Measurements from ENCODE around the gene SDCCAG8.
A peak's percentile ranks its signal among the peaks of the same experiment; 100 is the strongest.

Gene SDCCAG8

DNA sequence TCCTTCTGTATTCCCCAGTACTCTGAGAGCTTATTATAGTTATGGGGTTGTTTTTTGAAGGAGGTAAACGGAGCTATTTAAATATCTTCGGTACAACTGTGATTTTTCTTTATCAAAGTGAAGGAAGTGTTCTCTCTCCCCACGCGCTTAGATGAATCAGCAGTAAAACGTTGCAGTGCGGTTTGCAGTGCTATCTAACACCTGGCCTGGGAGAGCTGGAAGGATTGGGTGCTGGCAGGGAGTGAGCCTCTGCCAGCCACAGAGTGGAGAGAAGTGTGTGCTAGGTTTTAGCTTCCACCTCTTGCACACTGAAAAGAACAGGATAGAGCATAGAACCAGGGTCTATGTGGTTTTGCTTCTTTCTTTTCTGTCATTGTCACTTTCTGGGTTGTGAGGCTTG, 165.9 kb downstream of the SDCCAG8 start:
- ATAC-seq (peak; percentile 99), DNase-seq (peak; percentile 48)

DNA sequence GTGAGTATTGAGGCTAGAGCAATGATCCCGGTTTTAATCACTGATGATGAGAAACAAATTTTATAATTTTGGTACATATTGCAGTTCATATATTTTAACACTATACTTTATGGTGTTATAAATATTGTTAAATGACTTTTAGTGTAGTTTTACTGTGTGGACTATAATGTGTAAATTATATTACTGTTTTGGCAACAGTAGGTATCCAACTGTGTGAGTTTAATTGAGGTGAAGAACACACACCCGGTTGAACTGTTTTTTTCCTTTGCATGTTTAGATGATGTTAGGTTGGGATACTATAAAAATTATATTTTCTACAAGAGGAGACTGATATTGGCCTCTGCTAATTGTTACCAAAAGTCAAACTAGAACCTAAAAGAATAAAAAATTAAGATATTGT, 166.5 kb downstream of the SDCCAG8 start:
- DNase-seq, result no peak
- no peak for ATAC-seq

DNA sequence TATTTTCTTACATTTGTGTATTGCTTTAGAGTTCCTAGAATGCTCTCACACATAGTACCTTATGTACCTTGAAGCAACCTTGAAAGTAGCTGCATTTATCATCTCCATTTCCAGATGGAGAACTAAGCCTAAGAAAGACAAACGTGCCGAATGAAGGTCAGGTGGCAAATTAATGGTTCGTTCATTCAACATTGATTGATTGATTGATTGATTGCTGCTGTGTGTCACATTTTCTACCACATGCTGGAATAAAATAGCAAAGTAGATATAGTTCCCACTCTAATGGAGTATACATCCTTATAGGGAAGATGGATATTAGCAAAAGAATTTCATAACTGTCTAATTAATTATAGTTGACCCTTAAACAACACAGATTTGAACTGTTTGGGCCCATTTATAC, 172.2 kb downstream of the SDCCAG8 start:
- no peak for ATAC-seq
- DNase-seq, result no peak

DNA sequence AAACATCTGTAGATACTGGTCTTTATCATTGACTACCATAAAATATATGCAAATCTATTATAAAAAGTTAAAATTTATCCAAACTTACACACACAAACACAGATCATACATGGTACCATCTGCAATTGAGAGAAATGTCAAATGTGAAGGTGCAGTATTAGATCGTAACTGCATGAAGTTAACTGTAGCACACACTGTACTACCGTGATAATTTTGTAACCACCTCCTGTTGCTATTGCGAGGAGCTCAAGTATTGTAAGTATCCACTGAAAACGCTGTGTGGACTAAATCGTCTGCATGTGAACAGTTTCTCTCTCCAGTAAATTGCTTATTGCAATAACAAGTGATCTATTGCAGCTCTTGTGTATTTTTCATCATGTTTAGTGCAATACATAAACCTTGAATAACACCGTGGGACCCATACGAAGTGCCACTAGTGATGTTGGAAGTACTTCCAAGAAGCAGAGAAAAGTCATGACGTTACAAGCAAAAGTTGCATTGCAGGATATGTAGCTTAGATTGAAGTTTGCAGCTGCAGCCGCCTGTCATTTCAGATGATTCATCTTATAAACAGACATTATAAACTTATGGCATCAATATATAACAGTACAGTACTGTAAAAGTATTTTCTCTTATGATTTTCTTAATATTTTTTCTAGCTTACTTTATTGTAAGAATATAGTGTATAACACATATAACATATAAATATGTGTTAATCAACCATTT, 172.9 kb downstream of the SDCCAG8 start:
- ATAC-seq (no peak), DNase-seq (no peak)

DNA sequence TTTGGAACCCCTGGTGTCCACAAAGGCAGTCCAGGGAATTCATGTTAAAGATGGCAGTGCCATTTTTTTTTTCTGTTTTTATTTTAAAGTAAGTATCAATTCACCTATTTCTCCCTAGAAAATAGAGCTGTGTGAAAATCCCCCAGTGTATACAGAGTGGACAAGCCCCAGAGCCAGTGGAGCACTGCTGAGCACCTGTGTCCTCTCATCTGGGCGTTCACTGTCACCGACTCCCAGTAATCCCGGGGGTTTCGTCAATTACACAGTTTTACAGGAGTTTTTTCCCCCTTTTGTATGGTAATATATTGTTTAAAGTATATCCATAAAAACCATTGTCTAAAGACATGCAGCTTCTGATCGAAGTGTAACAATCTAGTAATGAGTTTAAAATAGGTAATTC, 175.8 kb downstream of the SDCCAG8 start:
- no peak for DNase-seq
- no peak for ATAC-seq

DNA sequence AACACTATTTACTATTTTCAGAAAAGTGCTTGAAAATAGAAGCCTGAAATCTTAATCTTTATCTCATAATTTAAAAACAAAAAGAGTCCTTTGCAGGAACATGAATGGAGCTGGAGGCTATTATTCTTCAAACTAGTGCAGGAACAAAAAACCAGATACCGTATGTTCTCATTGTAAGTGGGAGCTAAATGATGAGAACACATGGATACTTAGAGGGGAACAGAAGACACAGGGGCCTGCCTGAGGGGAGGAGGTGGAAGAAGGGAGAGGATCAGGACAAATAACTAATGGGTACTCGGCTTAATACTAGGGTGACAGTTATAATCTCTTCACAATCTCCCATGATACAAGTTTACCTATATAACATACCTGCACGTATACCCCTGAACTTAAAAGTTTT, 176.3 kb downstream of the SDCCAG8 start:
- ATAC-seq (no peak), DNase-seq (no peak)

DNA sequence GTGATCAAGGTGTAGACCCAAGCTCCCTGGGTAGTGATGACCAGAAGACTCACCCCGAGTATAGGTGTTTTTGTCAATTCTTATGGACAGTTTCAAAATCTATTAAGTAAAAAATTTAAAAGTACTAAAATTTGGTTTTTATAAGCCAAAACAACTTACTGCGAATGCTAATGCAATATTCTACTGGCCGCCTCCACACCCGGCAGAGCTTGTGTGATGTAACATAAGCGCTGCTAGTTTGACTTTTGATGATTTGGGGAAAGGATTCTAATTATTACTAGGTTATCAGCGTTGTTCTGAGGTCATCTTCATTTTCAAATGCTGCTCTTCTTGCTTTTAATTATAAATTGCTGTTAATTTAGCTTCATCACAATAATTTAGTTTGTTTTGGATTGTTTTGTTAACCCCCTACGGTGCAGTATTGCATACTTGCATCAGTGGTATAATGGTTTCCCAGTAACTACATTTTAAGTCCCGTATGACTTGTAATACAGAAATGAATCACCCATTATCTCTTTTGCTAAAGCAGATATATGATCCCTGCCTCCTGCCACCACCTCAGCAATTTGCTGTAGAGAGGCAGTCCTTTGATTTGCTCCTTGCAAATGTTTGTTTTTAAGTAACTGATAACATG, 178.0 kb downstream of the SDCCAG8 start:
- ATAC-seq (no peak), DNase-seq (no peak)

DNA sequence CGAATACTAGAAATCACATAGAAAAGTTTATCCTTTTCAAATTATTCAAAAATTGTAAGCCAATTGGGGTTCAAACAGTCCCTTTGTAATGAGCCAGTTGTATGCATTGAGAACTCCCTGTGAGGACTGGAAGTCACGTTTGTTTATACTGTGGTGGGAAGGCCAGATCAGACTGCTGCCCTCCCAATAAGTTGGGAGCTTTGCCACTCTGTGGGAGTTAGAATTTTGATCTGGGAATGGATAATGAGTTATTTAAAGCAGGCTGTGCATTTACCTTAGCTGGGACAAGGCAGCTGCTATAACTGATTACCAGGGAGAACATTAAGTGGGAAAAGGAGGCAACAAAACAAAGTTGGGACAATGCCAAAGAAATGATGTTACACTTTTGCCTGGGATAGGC, 178.8 kb downstream of the SDCCAG8 start:
- no peak for ATAC-seq
- DNase-seq, result no peak

DNA sequence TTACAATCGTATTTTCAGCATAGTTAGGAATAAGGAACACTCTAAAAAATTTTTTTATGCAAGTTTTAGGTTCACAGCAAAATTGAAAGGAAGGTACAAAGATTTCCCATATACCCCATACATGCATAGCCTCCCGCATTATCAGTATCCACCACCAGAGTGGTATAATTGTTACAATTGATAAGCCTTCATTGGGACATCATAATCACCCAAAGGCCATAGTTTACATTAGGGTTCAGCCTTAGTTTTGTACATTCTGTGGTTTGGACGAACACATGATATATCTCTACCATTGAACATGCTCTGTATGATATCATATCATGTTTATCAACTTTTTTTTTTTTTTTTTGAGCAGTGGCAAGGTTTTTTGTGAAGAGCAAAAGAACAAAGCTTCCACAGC, 180.0 kb downstream of the SDCCAG8 start:
- ATAC-seq (no peak), DNase-seq (no peak)

DNA sequence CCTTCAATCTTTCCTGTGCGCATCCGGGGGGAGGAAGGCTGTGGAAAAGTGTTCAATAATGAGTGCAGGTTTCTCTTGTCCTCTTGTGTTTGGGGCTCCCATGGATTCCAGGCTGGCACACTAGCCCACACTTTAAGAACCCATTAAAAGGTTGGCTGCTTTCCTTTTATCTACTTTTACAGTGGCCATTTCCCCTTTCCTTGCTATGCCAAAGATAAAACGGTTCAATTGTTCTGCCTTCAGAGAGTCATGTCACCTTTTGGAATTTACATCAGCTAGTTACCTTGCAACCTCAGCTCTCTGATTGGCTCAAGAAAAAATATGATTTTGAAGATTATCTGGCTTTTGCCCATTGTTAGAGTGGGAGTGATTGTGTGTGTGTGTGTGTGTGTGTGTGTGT, 182.3 kb downstream of the SDCCAG8 start:
- ATAC-seq (no peak), DNase-seq (no peak)

DNA sequence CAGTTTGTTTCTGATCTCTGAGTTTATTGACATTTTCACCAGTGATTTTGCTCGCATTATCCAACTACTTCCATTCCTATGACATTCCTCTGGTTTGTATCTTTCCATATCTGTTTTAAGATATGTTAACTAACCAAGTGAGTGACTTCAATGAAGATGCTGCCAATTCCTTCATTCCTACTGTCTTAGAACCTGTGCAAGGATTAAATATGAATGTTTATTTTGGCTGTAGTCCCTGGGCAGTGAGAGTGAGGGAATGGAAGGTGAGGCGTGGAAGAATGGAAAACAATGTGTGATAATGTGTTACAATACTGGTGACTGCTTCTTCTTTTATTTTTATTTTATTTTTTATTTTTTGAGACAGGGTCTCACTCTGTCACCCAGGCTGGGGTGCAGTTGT, 183.0 kb downstream of the SDCCAG8 start:
- DNase-seq (no peak), ATAC-seq (no peak)

DNA sequence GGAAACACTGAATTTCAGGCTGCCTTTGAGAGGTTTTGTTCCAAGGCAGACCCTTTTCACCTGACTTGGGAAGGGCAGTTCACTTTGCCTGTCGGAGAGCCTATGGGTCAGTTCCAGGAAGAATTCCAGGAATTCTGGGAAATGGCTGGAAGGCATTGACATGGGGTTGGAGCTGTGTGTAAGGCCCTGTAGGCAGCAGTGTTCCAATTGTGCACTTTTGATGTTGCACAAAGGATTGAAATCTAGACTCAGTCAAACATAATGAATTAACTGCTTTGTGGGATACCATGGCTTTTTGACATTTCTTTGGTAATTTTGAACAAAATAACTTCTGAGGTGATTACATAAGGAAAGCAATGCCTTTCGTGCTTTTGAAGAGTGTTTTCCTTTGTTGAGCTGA, 184.6 kb downstream of the SDCCAG8 start:
- ATAC-seq (no peak), DNase-seq (no peak)

DNA sequence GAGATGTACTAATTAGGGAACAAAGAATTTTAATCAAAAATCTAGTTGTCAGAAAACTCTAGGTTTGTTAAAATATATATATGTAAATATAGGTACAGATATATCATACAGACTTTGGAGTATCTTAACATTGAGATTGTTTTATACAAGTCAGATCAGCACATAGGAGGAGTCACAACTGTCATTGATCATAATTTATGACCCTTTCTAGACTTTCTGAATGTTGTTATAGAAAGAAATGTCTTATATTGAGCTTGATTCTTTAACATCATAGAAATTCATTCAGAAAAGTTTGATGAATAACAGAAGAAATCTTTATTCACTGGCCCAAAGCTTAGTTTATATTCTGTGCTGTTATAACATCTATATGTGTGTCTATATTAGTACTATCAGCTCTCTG, 185.8 kb downstream of the SDCCAG8 start:
- DNase-seq (no peak), ATAC-seq (no peak)

DNA sequence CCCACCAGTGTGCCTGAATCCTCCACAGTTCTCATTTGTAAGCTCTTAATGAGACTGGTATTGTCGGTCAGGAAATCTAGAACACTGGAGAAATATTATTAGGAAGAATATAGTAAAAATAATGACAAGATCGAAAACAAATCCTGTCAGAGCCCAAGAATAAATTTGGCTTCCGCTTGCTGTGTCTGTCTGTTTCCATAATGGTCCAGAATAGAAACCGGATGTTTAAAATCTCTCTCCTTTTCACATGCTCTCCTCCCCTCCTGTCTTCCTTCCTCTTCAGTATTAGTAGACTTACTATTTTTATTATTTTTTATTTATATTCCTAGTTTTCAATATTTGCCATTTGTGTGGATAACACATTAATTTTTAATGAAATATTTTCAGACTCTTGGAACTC, 187.7 kb downstream of the SDCCAG8 start:
- no peak for DNase-seq
- ATAC-seq, result no peak

DNA sequence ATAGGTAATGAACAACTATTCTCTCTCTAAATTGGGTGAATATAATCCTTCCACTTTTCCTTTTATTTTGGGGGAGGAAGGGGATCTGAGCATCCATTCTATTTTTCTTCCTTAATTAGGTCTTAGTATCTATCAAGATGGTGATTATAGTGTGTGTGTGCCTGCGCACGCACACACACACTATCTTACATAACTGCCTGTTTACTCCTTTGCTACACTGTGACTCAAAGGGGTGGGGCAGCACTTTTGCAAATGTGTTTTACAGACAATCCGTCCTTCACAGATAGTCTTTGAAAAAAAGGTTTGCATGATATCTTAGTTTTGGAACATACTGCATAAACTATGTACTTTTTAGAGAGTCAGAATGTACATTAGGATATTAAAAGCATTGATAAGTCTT, 191.5 kb downstream of the SDCCAG8 start:
- DNase-seq (no peak), ATAC-seq (no peak)

DNA sequence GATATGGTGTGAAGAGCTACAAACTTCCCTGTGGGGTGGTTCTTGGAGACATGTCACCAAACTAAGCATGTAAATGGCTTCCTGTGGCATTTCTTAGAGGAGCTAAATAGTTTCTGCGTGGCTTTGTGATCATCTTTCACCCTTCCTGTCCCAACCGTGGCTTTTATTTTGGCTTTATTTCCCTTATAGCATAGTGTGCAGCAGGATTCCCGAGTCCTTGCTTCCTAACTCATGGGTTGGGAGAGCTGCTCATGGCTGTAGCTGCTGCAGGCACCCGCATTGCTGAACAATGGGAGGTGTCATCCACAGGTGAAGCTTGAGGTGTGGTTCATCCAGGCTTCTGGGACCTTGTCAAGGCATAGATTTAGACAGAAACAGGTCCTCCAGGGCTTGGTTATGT, 192.0 kb downstream of the SDCCAG8 start:
- ATAC-seq, result no peak
- DNase-seq, result no peak

DNA sequence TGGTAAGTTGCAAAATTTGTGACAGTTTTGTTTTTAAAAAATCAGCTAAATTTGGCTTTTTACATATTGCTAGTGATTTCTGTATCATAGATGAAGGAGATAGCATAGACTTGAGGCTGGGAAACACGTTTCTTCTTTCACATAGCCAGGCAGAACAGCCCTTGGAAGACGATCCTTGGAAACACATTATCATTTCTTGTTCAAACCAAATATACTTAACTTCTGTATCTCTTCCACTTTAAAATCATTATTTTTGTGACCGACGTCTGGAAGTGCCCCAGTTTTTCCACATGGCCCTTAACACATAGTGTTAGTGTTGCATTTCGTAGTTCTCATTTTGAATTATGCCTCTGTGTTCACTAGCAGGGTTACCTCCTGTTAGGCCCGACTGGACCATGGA, 193.5 kb downstream of the SDCCAG8 start:
- no peak for ATAC-seq

DNA sequence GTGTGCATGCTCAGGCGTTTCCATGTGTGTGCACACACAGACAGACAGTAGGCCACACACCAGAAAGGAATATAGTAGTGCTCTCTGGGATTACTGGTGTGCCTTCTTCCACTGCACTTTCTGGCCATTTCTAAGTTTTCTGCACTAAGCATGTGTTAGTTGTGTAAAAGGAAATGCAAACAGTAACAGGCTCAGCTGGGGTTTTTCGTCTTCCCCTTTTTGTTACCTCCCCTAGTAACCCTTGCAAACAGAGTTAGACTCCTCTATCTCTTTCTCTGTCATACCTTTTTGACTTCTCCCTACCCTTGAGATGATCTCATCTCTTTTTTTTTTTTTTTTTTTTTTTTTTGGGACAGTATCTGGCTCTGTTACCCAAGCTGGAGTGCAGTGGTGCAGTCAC, 196.3 kb downstream of the SDCCAG8 start:
- DNase-seq (no peak), ATAC-seq (no peak)

More for the DNA sequence above, 193.5 kb downstream of the SDCCAG8 start:
- DNase-seq, result no peak

DNA sequence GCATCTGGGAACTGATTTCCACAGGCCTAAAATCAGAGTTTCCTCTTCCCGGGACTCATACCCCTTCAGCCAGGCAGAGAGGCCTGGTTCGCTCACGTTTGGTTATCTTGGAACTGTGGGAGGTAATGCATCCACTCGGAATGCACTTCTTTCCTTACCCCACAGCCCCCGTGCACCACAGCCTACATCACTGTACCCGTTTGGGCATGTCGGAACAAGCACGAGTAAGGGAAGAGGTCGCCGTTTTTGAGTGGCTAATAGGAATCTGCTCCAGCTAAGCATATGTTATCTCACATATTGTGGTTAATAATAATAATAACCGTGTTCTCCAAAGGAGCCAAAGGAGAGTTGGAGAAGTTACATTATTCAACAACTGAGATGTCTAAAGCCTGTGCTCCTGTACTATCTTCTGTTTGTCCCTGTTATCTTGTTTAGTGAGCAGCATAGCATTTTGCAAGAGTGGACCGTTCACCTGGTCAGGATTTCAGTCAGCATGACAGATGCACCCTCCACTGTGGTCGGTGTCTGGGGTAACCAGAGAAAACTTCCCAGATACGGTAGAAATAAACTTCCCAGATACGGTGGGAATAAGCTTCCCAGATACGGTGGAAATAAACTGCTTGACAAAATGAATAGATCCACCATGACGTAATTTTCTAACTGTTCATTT, 198.6 kb downstream of the SDCCAG8 start:
- no peak for DNase-seq
- ATAC-seq, result no peak

DNA sequence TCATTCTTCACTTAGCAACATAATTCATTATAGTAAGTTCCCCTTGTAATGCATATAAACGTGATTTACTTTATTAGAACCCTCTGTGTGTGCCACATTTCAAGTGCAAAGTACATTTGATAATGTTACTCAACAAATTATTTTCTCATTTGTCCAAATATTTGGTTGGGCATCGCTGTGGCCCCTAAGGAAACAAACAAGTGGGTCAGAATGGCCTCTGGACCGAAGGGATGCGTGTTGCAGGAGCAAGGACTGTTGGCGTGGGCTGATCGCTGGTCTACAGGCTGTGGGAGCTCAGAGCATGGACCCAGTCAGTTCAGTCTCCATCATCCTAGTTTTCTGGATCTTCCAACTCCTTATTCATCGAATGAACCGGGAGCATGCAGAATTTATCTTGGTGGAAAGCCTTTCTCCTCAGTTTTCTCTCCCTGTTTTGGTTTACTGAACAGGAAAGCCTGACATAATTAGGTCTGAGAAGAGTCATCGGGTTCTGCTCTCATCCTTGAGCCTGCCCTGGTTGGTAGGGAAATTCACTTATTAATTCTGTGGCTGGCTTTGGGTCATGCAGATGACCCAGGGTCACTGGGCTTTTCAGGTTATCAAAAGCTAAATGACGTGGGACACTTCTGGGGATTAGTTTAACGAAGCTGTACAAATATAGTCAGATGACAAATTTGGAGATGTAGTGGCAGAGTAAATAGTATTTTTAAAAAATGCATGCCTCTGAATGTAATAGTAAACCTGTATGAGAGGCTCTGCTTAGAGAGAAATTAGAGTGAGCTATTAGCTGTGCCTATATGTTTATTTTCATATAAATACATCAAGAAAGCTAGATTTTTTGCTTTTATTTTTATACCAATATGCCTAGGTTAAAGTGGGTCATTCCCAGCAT, 200.2 kb downstream of the SDCCAG8 start:
- ATAC-seq, result no peak
- no peak for DNase-seq

DNA sequence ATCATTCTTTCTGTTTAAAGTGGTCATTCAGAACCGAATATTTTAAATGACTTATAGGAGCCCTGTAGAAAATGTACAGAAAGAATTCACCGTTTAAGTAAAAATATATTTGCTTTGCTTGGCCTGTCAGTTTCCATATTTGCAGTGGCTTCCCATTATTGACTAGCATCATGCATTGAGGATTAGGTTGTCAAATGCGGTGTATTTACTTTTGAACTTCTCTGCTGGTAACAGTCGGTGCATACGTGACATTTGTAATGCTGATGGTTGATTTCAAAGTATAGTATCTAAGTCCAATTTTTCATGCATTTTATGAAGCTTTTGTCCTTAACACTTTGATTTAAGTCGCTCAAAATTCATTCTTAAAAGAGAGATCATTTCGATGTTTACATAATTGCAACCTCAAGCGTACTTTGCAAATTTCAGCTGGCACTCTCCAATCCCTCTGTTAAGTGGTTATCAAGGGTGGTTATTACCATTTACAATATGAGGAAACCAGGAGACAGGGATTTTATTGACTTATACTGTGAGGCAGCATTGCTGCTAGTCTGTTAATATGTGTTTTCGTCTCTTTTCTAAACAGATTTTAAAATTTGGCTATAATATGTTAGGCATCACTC, 201.6 kb downstream of the SDCCAG8 start:
- no peak for ATAC-seq
- no peak for DNase-seq

DNA sequence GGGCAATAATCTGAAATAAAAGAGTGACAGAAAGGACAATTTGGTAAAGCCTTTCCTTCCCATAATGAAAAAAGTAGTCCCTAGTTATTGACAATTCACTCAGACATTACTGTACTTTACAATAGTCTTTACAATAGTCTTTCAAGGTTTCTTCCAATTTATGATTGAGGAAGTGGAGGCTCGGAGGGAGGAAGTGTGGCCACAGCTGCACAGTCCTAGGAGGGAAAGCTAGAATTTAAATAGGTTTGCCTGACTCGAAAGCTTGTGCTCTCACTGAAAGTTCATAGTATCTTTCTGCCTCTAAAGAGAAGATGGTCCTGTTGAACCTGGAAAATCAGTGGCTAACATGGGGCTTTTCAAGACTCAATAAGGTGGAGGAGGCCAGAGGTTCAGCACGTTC, 203.2 kb downstream of the SDCCAG8 start:
- no peak for ATAC-seq
- no peak for DNase-seq
